CD14-positive monocyte (primary cell): ENCODE results near the gene HOXB3. TPM values are rescaled to one million over a fixed set of nuclear protein-coding genes. Genes with fewer than 3 reads are reported as not detected.

ENCODE experiments used
- DNase-seq, 3 donors: peaks; one replicate each; pipeline ENCODE4 v3.0.0-alpha.2; 2011 to 2022
- H2AFZ ChIP-seq: 2 replicates; pipeline ENCODE4 v1.6.0; 2012; ENCODE audit warnings: mild to moderate bottlenecking, low read depth, low read length, inconsistent platforms; ENCODE audit not compliant: insufficient read depth, poor library complexity, severe bottlenecking
- H3K27ac ChIP-seq, 2 donors: 1 replicate in 1 of 2; 2 replicates in 1 of 2; pipeline ENCODE4 v1.5.1; 2012 to 2013; ENCODE audit warnings: low read length in 2 of 2, control low read depth in 1 of 2, inconsistent platforms in 1 of 2, low read depth in 1 of 2, mild to moderate bottlenecking in 1 of 2
- H3K27me3 ChIP-seq, 2 donors: one replicate each; pipeline versions ENCODE4 v1.6.0 to v1.6.1; 2011 to 2013; ENCODE audit warnings: low read length in 2 of 2; ENCODE audit not compliant: control insufficient read depth in 2 of 2, insufficient read depth in 2 of 2
- H3K36me3 ChIP-seq, 2 donors: replicated peaks in 1 of 2; 1 replicate in 1 of 2; 2 replicates in 1 of 2; pipeline versions ENCODE4 v1.5.1 to v1.6.1; 2012 to 2013; ENCODE audit warnings: low read length in 2 of 2, control low read depth in 1 of 2, inconsistent platforms in 1 of 2, mild to moderate bottlenecking in 1 of 2; ENCODE audit not compliant: insufficient read depth in 2 of 2, control insufficient read depth in 1 of 2
- H3K4me1 ChIP-seq, 2 donors: 1 replicate in 1 of 2; 2 replicates in 1 of 2; pipeline versions ENCODE4 v1.5.1 to v1.6.1; 2012 to 2013; ENCODE audit warnings: low read length in 2 of 2, control low read depth in 1 of 2, inconsistent platforms in 1 of 2, mild to moderate bottlenecking in 1 of 2, moderate library complexity in 1 of 2; ENCODE audit not compliant: insufficient read depth in 2 of 2, control insufficient read depth in 1 of 2
- H3K4me2 ChIP-seq: replicated peaks from 2 replicates; pipeline ENCODE3; 2012; ENCODE audit warnings: low read length, moderate library complexity, mild to moderate bottlenecking; ENCODE audit not compliant: poor library complexity, severe bottlenecking; ENCODE audit errors: extremely low read depth
- H3K4me3 ChIP-seq, 3 experiments: fragments of 200-600 bp in 1 of 3; sonication (generic) in 1 of 3; replicated peaks in 1 of 3; 1 replicate in 2 of 3; 2 replicates in 1 of 3; pipeline ENCODE4 v1.5.1; 2011 to 2013; ENCODE audit warnings: low read length in 3 of 3, mild to moderate bottlenecking in 3 of 3, control low read depth in 2 of 3, low read depth in 2 of 3, inconsistent platforms in 1 of 3, moderate library complexity in 1 of 3
- H3K79me2 ChIP-seq: 2 replicates; pipeline ENCODE4 v1.6.0; 2012; ENCODE audit warnings: mild to moderate bottlenecking, control low read depth, inconsistent platforms, low read length, moderate library complexity; ENCODE audit not compliant: insufficient read depth
- H3K9ac ChIP-seq: 2 replicates; pipeline ENCODE4 v1.6.0; 2017; ENCODE audit warnings: low read length, mild to moderate bottlenecking; ENCODE audit not compliant: insufficient read depth, poor library complexity, severe bottlenecking
- H3K9me3 ChIP-seq, 2 donors: replicated peaks in 1 of 2; 1 replicate in 1 of 2; 2 replicates in 1 of 2; pipeline versions ENCODE4 v1.5.1 to v1.6.1; 2012 to 2013; ENCODE audit warnings: low read length in 2 of 2, control low read depth in 1 of 2; ENCODE audit not compliant: control insufficient read depth in 1 of 2, insufficient read depth in 1 of 2
- H4K20me1 ChIP-seq: 2 replicates; pipeline ENCODE4 v1.6.0; 2012; ENCODE audit warnings: mild to moderate bottlenecking, low read length, control low read depth, moderate library complexity; ENCODE audit not compliant: insufficient read depth
- H3K27ac Mint-ChIP-seq, 7 donors: one replicate each; pipeline ENCODE4 v1.8.0; 2020; ENCODE audit warnings: mild to moderate bottlenecking in 7 of 7, mixed read lengths in 7 of 7, moderate library complexity in 6 of 7, inconsistent platforms in 2 of 7
- H3K27me3 Mint-ChIP-seq, 3 donors: one replicate each; pipeline ENCODE4 v1.8.0; 2021 to 2022; ENCODE audit warnings: low read depth in 3 of 3, mild to moderate bottlenecking in 3 of 3, mixed read lengths in 3 of 3, moderate library complexity in 3 of 3, inconsistent platforms in 1 of 3
- H3K36me3 Mint-ChIP-seq, 2 donors: one replicate each; pipeline ENCODE4 v1.8.0; 2020; ENCODE audit warnings: mixed read lengths in 2 of 2, inconsistent platforms in 1 of 2, mild to moderate bottlenecking in 1 of 2
- H3K4me1 Mint-ChIP-seq: one replicate; pipeline ENCODE4 v1.8.0; 2020; ENCODE audit warnings: mild to moderate bottlenecking, mixed read lengths
- H3K4me3 Mint-ChIP-seq, 2 donors: one replicate each; pipeline ENCODE4 v1.8.0; 2020; ENCODE audit warnings: mild to moderate bottlenecking in 2 of 2, mixed read lengths in 2 of 2, moderate library complexity in 1 of 2
- H3K9me3 Mint-ChIP-seq, 7 donors: one replicate each; pipeline ENCODE4 v1.8.0; 2020 to 2022; ENCODE audit warnings: mixed read lengths in 7 of 7, mild to moderate bottlenecking in 6 of 7, moderate library complexity in 6 of 7, inconsistent platforms in 2 of 7
- WGBS: methylation state at CpG from one replicate; pipeline ENCODE4 v1.1.5; 2013; ENCODE audit warnings: missing lambda C conversion rate; ENCODE audit not compliant: insufficient coverage; 5-methylcytosine and 5-hydroxymethylcytosine counted together
- intact Hi-C, 2 donors: fragments of 100-400 bp; cut with micrococcal nuclease; formaldehyde crosslinking; loops; one replicate each; pipeline versions ENCODE4 v1.15.0 to v1.15.1; 2023
- polyA plus RNA-seq, 3 donors: library from polyadenylated mRNA; depleted of rRNA in 1 of 3; unstranded in 2 of 3; stranded (reverse) in 1 of 3; fragments of 300-500 nt in 2 of 3; fragments of >200 nt in 1 of 3; fragmentation: Illumina TruSeq in 2 of 3; gene quantifications; 1 replicate in 2 of 3; 2 replicates in 1 of 3; pipeline ENCODE4 v1.2.3, GENCODE V29; 2012 to 2021
- TF ChIP-seq, protein P1 (sequence below): fragments of 200-600 bp; IDR thresholded peaks from one replicate; pipeline ENCODE4 v1.8.0; 2022; ENCODE audit warnings: antibody characterized with exemption, mild to moderate bottlenecking

The HOXB3 gene
- polyA plus RNA-seq, 3 donors, result 0.56 TPM; not detected in 2

DNA sequence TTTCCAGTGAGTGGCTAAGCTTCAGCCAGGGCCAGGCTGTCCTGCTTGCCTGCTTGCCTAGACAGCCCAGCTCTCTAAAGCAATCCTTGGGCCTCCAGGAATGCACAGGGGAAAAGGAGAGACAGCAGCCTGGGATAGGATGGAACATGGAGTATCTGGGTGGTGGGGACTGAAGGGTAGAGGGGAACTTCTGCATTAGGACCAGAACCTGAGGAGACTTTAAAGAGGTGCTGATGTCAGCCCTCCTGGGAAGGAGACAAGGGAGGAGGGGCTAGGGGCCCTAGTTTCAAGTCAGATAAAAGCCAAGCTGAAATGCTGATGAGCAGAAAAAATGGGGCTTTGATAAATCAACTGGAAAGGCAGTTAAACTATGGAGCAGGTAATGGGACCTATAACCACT lies 19.0 kb upstream of the HOXB3 start:
- Histone ChIP-seq H3K36me3 (no peaks in the 10 kb centered on the region), H3K4me3 (no peak overlapping the region), H3K79me2 (no peaks in the 10 kb centered on the region), H3K4me1 (peaks cover 32 to 39% of the 10 kb centered on the region in 2 donors), H3K27ac (no peak overlapping the region), H2AFZ (no peak overlapping the region), H3K27me3 (peaks cover 57 to 98% of the 10 kb centered on the region in 2 donors), H4K20me1 (no peaks in the 10 kb centered on the region), H3K9ac (no peak overlapping the region), H3K4me2 (no peak overlapping the region), H3K9me3 (peaks cover 5 to 37% of the 10 kb centered on the region in 2 donors)
- H3K4me1 Mint-ChIP-seq, result peaks cover 40% of the 10 kb centered on the region
- H3K27ac Mint-ChIP-seq, result no peak overlapping the region
- no peak for DNase-seq
- intact Hi-C loops, result no loop called here
- peaks cover 89 to 98% (median 95%) of the 10 kb centered on the region in 3 donors for H3K27me3 Mint-ChIP-seq
- H3K4me3 Mint-ChIP-seq, result peak overlapping the region in 1 of 2 donors; percentile 96
- H3K9me3 Mint-ChIP-seq, result peaks cover 0 to 43% (median 25%) of the 10 kb centered on the region in 7 donors
- peaks cover 9 to 16% of the 10 kb centered on the region in 2 donors for H3K36me3 Mint-ChIP-seq
- TF ChIP-seq, protein P1, sequence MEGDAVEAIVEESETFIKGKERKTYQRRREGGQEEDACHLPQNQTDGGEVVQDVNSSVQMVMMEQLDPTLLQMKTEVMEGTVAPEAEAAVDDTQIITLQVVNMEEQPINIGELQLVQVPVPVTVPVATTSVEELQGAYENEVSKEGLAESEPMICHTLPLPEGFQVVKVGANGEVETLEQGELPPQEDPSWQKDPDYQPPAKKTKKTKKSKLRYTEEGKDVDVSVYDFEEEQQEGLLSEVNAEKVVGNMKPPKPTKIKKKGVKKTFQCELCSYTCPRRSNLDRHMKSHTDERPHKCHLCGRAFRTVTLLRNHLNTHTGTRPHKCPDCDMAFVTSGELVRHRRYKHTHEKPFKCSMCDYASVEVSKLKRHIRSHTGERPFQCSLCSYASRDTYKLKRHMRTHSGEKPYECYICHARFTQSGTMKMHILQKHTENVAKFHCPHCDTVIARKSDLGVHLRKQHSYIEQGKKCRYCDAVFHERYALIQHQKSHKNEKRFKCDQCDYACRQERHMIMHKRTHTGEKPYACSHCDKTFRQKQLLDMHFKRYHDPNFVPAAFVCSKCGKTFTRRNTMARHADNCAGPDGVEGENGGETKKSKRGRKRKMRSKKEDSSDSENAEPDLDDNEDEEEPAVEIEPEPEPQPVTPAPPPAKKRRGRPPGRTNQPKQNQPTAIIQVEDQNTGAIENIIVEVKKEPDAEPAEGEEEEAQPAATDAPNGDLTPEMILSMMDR, result no peak

DNA sequence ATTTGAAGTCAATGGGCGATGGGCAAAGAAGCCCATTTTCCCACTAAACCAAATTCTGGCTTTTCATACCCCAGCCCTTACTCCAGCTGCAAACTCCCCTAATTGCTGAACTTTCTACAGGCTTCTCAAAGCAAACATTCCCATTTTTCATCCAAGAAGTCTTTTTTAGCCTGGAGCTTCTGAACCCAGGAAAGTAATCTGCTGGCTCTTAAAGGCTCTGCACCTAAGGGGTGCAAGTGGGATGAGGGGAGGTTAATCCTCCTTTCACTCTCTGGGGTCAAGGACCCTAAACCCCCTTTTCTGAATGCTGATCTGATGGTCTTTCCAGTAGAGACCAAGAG lies 18.4 kb upstream of the HOXB3 start:
- H3K79me2 ChIP-seq, result no peaks in the 10 kb centered on the region
- intact Hi-C loops, result no loop called here
- H3K4me1 ChIP-seq, result peaks cover 32 to 36% of the 10 kb centered on the region in 2 donors
- 100% methylated on average over 1 of the region's 1 CpG for WGBS
- H3K4me2 ChIP-seq, result no peak overlapping the region
- peaks cover 88 to 98% (median 95%) of the 10 kb centered on the region in 3 donors for H3K27me3 Mint-ChIP-seq
- H3K4me3 ChIP-seq, result no peak overlapping the region
- no peaks in the 10 kb centered on the region for H4K20me1 ChIP-seq
- H3K36me3 Mint-ChIP-seq, result peaks cover 9 to 17% of the 10 kb centered on the region in 2 donors
- peak overlapping the region in 1 of 2 donors; percentile 96 for H3K4me3 Mint-ChIP-seq
- no peak overlapping the region for H3K9ac ChIP-seq
- H3K9me3 Mint-ChIP-seq, result peaks cover 0 to 41% (median 24%) of the 10 kb centered on the region in 7 donors
- H3K9me3 ChIP-seq, result peaks cover 5 to 37% of the 10 kb centered on the region in 2 donors
- no peak overlapping the region for H2AFZ ChIP-seq
- H3K4me1 Mint-ChIP-seq, result peaks cover 40% of the 10 kb centered on the region
- H3K27ac ChIP-seq, result no peak overlapping the region
- TF ChIP-seq, protein P1, result no peak
- H3K36me3 ChIP-seq, result no peaks in the 10 kb centered on the region
- peaks cover 57 to 98% of the 10 kb centered on the region in 2 donors for H3K27me3 ChIP-seq
- H3K27ac Mint-ChIP-seq, result no peak overlapping the region
- no peak for DNase-seq
